H1 (cell line): ENCODE results near the gene TUBGCP3.

Experiments used
- CHD1 ChIP-seq: IDR thresholded peaks from 2 replicates; pipeline ENCODE4 v1.6.1; 2012; ENCODE audit warnings: low read depth, low read length, improper control_type of control experiment
- CHD7 ChIP-seq: fragments of 300-600 bp; sonication (generic); IDR thresholded peaks from 2 replicates; pipeline ENCODE4 v1.7.1; 2012; ENCODE audit warnings: low read length, moderate library complexity, mild to moderate bottlenecking, inconsistent platforms; ENCODE audit not compliant: insufficient replicate concordance
- CREB1 ChIP-seq: IDR thresholded peaks from 2 replicates; pipeline ENCODE4 v1.6.1; 2012; ENCODE audit warnings: inconsistent platforms
- CTCF ChIP-seq, 3 experiments: IDR thresholded peaks; 1 replicate in 2 of 3; 2 replicates in 1 of 3; pipeline versions ENCODE4 v1.5.1 to v1.6.1; 2011; ENCODE audit warnings: low read length in 3 of 3, mild to moderate bottlenecking in 3 of 3, inconsistent platforms in 2 of 3, low read depth in 1 of 3, moderate library complexity in 1 of 3; ENCODE audit not compliant: insufficient read depth in 1 of 3; ENCODE audit errors: control extremely low read depth in 1 of 3
- MAFK ChIP-seq: IDR thresholded peaks from 2 replicates; pipeline ENCODE4 v1.6.1; 2012; ENCODE audit warnings: low read depth, mild to moderate bottlenecking, improper control_type of control experiment, low read length
- POLR2A ChIP-seq, 2 experiments: IDR thresholded peaks; 1 replicate in 1 of 2; 2 replicates in 1 of 2; pipeline ENCODE4 v1.6.1; 2011; ENCODE audit warnings: low read depth in 2 of 2, low read length in 2 of 2, mild to moderate bottlenecking in 2 of 2; ENCODE audit errors: control extremely low read depth in 1 of 2
- RAD21 ChIP-seq, 2 experiments: IDR thresholded peaks in 1 of 2; conservative IDR thresholded peaks in 1 of 2; 2 replicates each; pipeline ENCODE4 v1.6.1; 2011; ENCODE audit warnings: low read depth in 2 of 2, low read length in 2 of 2, improper control_type of control experiment in 1 of 2, inconsistent platforms in 1 of 2, mild to moderate bottlenecking in 1 of 2, moderate library complexity in 1 of 2
- RFX5 ChIP-seq: IDR thresholded peaks from 2 replicates; pipeline ENCODE4 v1.6.1; 2011; ENCODE audit warnings: low read depth, low read length, improper control_type of control experiment, borderline replicate concordance
- SP2 ChIP-seq: IDR thresholded peaks from 2 replicates; pipeline ENCODE4 v1.6.1; 2012; ENCODE audit warnings: mild to moderate bottlenecking, low read length, inconsistent platforms
- SRF ChIP-seq: IDR thresholded peaks from 2 replicates; pipeline ENCODE4 v1.6.1; 2011; ENCODE audit warnings: mild to moderate bottlenecking, low read depth, low read length, moderate library complexity
- TAF1 ChIP-seq: IDR thresholded peaks from 2 replicates; pipeline ENCODE4 v1.6.1; 2011; ENCODE audit warnings: mild to moderate bottlenecking, low read depth, low read length
- TEAD4 ChIP-seq: IDR thresholded peaks from 2 replicates; pipeline ENCODE4 v1.6.1; 2012; ENCODE audit warnings: low read depth, low read length, inconsistent platforms, mixed read lengths
- YY1 ChIP-seq: IDR thresholded peaks from 2 replicates; pipeline ENCODE4 v1.6.1; 2011; ENCODE audit warnings: low read depth, mild to moderate bottlenecking, low read length
- ZNF274 ChIP-seq: IDR thresholded peaks from 2 replicates; pipeline ENCODE4 v1.7.0; 2012; ENCODE audit warnings: low read length, borderline replicate concordance; ENCODE audit errors: extremely low read depth

GRCh38 chr13:112509190-112509589 lies 78.8 kb downstream of the TUBGCP3 start:
- TF ChIP-seq CTCF (IDR thresholded peaks at IDR 0.05; ENCODE audit: control extremely low read depth in 1 of 3, insufficient read depth in 1 of 3, low read depth in 1 of 3, low read length in 3 of 3) (no peak), RFX5 (no peak), CHD1 (no peak), TAF1 (no peak), POLR2A (IDR thresholded peaks at IDR 0.05; ENCODE audit: control extremely low read depth in 1 of 2, low read depth in 2 of 2, low read length in 2 of 2) (no peak), RAD21 (IDR thresholded peaks at IDR 0.05 in 1 of 2, conservative IDR thresholded peaks at IDR 0.05 in 1 of 2; ENCODE audit: low read depth in 2 of 2, low read length in 2 of 2) (no peak), TEAD4 (no peak), SRF (no peak), CREB1 (no peak), MAFK (no peak), YY1 (no peak), ZNF274 (no peak), SP2 (no peak), CHD7 (no peak)
